Stimulated activated CD8-positive, alpha-beta memory T cell treated with anti-CD3 and anti-CD28 coated beads, Interleukin-7, amount 100 ng/mL, for 48 hours (primary cell): ENCODE measurements around the gene RTL5.

Experiments used
- DNase-seq, 2 donors: peaks; one replicate each; pipeline ENCODE4 v3.0.0-alpha.2; 2020; ENCODE audit warnings: low read depth in 1 of 2; ENCODE audit errors: extremely low read depth in 1 of 2

Gene RTL5

GRCh38 chrX:72110051-72110875, 21.5 kb downstream of the RTL5 start:
- DNase-seq = no peak

DNA sequence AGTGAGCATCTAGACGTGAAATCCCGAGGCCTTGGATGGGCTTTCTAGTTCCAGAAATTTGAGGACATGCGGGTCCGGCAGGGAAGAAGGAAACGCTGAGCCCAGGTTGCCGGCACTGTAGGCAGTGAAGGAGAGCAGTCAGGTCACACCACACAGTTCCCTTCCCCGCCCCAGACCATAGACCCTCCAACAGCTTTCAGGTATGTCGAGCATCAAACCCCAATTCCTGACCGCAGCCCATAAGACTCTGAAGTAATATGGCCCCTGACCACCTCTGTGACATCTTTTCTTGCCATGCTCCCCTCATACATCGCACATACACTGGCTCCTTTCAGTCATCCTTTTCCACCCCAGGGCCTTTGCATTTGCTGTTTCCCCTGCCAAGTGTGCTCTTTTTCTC, 23.0 kb downstream of the RTL5 start:
- no peak for DNase-seq

- no peak for DNase-seq
These were observed 23.7 kb downstream of the RTL5 start for GRCh38 chrX:72107841-72108595.

DNA sequence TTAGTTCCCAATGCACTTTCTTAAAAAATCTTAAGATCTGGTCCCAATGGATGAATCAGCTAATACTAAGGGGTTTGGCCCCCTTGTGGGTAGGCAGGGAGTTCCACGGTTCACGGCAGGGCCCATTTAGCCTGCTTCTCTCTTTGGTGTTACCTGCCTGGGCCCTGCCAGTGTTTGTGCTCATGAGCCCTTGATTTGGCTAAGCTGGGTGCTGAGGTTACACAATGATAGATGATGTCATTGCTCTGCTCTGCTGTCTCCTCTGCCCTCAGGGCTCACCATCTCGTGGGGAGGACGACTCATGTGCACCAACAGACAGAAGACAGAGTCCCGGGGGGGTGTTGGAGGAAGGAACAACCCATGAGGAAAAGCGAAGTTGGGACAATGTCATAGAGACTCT, 24.4 kb downstream of the RTL5 start:
- no peak for DNase-seq

DNA sequence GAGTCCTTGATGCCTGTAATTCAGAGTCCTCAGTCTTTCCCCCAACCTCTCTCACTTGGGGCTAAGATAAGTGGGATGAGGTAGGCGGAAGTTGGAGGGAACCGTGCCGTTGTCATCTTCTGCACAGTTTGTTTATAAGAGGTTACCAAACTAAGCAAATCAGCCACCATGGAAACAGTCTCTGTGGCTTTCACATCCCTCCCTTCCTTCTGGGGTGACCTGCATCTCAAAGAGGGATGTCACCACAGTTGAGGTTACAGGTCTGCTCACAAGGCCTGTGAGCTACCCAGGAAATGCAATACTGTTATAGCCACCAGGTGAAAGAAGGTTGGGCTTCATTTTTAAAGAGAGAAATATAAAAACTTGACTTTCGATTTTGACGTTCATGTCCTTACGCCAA, 26.3 kb downstream of the RTL5 start:
- peak in 1 of 2 donors; percentile 25 for DNase-seq

- no peak for DNase-seq
These were observed 29.0 kb downstream of the RTL5 start for GRCh38 chrX:72102760-72103159.

- no peak for DNase-seq
These were observed 29.6 kb downstream of the RTL5 start for GRCh38 chrX:72102126-72102525.

- no peak for DNase-seq
These were observed 30.1 kb downstream of the RTL5 start for GRCh38 chrX:72101597-72102037.

DNA sequence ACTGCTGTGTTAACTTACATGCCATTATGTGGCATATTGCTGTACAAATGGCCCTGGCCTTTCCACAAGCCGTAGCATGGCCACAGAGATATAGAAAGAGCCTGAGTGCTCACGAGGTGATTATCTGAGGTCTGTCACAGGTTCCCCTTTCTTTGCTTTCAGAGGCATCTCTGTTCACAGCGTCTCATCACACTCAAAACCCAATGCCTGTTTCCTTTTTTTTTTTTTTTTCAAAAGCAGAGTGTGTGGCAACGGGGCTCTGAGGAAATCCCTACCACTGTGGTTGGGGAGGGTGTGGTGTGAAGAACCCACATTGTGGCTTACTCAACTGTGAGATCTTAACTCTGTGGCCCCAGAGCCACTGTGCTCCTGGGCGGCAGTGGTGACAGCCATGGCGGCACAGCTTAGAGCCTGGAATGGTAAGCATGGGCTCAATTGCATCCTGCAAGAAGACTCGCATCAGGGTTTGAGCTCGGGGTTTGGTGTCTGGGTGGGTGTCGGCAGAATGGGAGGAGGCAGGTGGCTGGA, 30.8 kb downstream of the RTL5 start:
- peak; percentile 41 to 57 for DNase-seq

DNA sequence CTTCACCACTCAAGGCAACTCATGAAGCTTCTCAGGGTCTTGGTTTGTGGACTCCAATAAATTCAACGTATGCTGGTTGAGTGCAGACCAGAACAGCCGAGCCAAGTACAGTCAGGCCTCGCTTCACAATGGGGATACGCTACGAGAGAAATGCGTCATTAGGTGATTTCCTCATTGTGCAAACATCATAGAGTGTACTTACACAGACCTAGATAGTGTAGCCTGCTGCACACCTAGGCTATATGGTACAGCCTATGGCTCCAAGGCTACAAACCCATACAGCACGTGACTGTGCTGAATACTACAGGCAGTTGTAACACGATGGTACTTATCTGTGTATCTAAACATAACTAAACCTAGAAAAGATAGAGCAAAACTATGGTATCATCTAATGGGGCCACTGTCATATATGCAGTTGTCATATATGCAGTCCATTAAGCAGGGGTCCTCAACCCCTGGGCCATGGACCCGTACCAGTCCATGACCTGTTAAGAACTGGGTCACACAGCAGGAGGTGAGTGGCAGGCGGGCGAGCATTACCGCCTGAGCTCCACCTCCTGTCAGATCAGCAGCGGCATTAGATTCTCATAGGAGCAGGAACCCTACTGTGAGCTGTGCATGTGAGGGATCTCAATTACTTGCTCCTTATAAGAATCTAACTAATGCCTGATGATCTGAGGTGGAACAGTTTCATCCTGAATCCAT, 31.5 kb downstream of the RTL5 start:
- no peak for DNase-seq

DNA sequence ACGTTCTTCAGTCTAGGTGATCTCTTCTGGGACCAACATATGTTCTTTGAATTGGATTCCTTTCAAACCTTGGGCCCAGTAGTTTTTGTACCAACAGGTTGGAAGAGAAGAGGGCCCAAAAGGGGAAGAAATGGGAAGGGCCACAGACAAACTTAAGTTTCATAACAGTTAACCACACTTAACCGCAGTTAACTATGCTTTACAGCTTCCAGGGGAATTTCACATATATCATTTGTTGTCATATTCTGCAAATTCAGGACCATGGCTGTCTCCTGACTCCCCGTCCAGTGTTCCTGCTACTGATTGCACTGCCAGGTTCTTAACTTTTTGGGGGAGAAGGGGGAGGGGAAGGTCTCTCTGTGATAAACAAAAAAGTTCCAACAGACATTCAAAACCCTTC, 34.6 kb downstream of the RTL5 start:
- no peak for DNase-seq

DNA sequence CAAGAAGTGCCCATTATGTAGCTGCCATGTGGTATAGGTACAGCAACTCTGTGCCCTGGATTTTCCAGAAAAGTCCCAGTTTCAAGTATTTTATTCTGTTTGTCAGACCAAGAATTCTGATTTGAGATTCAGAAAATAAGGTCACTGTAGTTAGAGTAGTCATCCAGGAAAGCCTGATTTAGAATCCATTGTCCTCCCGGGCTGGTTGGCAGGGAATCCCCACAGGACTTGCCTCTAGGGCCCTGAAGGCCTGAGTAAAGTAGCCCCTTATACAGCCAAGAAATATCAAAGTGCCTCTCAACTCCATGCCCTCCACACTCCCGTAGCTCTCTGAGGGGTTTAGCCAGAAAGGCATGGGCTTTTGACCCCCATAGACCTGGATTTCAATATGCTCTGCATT, 36.3 kb downstream of the RTL5 start:
- DNase-seq = no peak

- DNase-seq = no peak
These were observed 36.8 kb downstream of the RTL5 start for GRCh38 chrX:72094894-72095293.

- no peak for DNase-seq
These were observed 42.5 kb downstream of the RTL5 start for GRCh38 chrX:72089254-72089653.

- DNase-seq = no peak
These were observed 43.0 kb downstream of the RTL5 start for GRCh38 chrX:72088761-72089160.

- no peak for DNase-seq
These were observed 44.7 kb downstream of the RTL5 start for GRCh38 chrX:72086995-72087394.

GRCh38 chrX:72084114-72084513, 47.6 kb downstream of the RTL5 start:
- DNase-seq = no peak

GRCh38 chrX:72083291-72083690, 48.4 kb downstream of the RTL5 start:
- DNase-seq = no peak

- no peak for DNase-seq
These were observed 50.0 kb downstream of the RTL5 start for GRCh38 chrX:72081605-72082320.

DNA sequence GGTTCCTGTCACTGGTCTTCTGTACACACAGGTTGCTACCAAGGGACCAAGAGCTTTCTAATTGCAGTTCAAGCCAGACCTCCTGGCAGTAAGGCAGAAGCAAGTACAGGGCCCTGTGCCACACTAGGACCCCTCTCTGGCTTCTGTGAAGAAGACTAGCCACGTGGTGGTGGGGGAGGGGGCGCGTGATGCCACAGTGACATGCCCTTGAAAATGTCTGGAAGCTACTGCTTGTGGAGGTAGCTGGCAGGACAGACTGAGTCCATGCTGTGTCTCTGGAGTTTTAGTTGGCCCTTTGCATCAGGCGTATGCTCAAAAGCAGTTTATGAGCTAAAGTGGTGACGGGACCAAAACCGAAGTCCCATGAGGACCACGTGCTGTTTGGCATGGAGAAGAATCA, 50.9 kb downstream of the RTL5 start:
- no peak for DNase-seq

DNA sequence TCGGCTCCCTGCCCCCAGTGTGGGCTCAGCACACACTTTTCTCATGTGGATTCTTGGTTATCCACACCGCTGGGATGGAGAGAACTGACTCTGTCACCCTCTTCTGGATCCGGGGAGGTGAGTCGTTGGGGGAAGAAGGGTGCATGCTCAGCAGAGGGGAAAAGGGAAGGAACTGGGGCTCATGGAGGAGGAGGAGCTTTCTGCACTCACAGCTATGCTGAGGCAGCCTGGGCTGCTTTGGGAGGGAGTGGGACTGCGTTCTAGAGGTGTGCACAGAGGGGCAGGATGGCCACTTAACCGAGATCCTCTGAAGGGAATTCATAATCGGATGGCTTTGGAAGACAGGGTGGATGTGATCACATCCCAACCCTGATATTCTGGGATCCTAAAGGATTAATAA, 51.6 kb downstream of the RTL5 start:
- no peak for DNase-seq
